NCI-H345 (cell line): ENCODE results near the gene HOXB9.
A peak's percentile ranks its signal among the peaks of the same experiment; 100 is the strongest.

Experiments used
- DNase-seq: peaks from one replicate; lab custom pipeline; 2025; lab: John Stamatoyannopoulos, UW

Gene HOXB9

GRCh38 chr17:48596000-48596734 is 30.0 kb downstream of the HOXB9 start:
- DNase-seq: no peak

- DNase-seq: no peak
Measured at GRCh38 chr17:48595278-48595999, 30.7 kb downstream of the HOXB9 start.

DNA sequence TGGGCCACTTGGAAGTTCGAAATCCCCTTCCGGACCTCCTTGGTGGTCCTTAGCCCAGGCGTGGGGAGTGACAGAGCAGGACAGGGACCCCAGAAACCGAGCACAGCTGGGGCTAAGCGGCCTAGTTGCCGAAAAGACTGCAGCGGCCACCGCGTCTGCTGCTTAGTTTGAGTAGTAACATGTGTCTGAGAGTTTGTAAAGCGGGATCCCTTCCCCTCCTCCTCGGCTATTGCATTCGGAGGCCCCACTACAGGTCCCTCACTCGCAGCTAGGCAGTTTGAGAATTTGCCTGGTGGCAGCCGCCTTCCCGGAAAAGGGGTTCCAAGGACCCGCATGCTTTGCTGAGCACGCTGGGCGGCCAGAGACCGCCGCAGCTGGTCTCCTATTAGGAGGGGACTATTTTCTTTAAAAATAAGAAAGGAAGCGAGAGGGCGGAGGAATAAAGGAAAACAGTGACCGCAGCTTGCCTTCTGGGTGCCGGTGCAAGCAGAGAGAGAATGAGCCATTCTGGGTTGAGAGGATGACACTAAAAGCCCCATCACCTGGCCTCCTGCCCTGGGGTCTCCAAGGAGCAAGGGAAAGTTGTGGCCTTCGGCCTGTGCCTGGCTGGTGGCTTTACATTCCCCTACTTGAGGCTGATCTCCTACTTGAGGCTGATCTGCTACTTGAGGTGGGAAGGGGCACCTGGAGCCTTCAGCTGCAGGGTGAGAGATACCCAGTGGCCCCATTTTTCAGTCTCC is 31.4 kb downstream of the HOXB9 start:
- DNase-seq: no peak

DNA sequence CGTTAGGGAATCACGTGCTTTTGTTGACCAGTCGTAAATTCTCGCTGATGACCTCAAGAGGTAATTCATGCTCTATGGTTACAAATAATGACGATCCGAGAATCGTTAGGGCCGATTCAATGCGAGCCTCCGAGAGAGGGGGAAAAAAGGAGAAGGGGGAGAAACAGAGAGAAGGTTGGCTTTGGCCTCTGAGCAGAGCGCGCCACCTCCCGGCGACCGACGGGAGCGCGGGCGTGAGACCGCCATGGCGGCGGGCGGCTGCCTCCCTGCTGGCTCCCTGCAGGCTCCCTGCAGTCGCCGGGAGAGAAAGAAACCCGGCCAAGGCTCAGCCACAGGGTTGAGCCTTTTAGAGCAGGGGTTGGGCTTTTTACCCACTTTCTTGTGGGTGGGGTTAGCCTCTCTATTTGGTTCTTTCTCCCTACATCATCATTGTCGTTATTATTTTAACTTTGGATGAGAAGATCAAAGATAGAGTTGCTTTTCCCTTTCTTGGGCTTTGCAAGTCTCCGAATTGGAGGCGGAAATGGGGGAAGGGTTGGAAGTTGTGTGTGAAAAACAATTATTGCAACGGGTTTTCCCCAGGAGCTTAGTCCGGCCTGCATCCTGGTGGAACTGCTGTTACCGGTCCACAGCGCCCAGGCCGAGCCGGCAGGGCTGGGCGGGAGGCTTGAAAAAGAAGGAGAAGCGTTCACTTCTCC is 32.2 kb downstream of the HOXB9 start:
- DNase-seq: peak; percentile 98

GRCh38 chr17:48593126-48593829 is 32.9 kb downstream of the HOXB9 start, which contains the start of gene HOXB5:
Gene HOXB5, minus strand, starts transcription at chr17:48593779. Its CDS starts 97 bp downstream, at chr17:48593682.
- peak; percentile 80 for DNase-seq

GRCh38 chr17:48592577-48592976 is 33.6 kb downstream of the HOXB9 start:
- peak; percentile 40 for DNase-seq

DNA sequence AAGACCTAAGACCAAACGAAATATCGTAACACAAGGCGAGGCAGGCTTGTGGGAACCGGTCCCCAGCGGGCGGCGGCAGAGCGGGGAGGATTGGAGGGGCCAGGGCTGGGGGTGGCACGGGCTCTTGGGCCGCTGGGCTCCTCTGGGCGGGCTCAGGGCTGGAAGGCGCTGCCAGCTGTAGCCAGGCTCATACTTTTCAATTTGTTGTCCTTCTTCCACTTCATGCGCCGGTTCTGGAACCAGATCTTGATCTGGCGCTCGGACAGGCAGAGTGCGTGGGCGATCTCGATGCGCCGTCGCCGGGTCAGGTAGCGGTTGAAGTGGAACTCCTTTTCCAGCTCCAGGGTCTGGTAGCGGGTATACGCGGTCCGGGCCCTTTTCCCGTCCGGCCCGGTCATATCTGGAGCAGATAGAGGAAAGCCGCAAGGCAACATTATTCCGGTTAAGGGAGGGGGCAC is 34.1 kb downstream of the HOXB9 start:
- peak; percentile 40 for DNase-seq

- DNase-seq: peak; percentile 37
Measured at GRCh38 chr17:48591255-48592056, 34.7 kb downstream of the HOXB9 start.

- DNase-seq: peak; percentile 42
Measured at GRCh38 chr17:48590607-48591161, 35.5 kb downstream of the HOXB9 start.

GRCh38 chr17:48589831-48590606 is 36.1 kb downstream of the HOXB9 start, which contains the start of gene HOXB3:
Gene HOXB3, minus strand, starts transcription at chr17:48590241. Its CDS starts 37,767 bp downstream, at chr17:48552474.
- peak; percentile 60 for DNase-seq

- peak; percentile 53 for DNase-seq
Measured at GRCh38 chr17:48589060-48589830, 36.9 kb downstream of the HOXB9 start.

DNA sequence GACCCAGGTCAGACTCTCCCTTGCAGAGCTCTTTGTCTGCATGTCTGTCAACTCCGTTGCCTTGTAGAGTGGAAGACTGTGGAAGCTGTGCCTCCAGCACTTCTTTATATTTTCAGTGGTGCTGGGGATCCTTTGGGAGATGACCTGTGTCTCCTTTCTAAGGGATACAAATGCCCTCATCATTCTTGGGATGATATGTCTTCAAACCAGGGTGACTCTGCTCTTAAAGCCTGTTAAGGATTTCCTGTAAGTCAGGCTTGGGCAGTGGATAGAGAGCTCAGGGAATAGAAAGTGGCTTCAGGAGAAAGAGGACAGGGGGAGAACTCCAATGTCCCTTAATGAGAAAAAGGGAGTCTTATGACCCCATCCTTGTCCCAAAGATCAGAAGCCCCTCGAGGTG is 37.6 kb downstream of the HOXB9 start:
- peak; percentile 53 for DNase-seq

DNA sequence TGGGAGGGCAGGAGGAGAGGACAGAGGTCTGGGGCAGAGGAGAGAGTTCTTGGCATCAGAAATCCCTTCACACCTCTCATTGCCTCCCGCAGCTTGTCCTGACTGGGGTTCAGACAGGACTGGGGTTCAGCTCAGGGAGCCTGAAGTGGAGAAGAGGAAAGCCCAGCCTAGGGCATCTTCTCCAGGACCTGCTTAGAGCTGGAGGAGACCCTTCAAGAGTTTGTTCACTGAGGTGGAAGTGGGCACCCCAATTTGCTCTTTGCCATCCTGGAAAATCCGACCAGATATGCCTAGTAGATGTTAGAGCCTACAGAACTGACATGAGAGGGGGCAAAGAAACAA is 38.1 kb downstream of the HOXB9 start:
- no peak for DNase-seq

GRCh38 chr17:48587276-48588073 is 38.7 kb downstream of the HOXB9 start:
- DNase-seq: peak; percentile 94

- DNase-seq: peak; percentile 50
Measured at GRCh38 chr17:48586355-48587258, 39.6 kb downstream of the HOXB9 start.

DNA sequence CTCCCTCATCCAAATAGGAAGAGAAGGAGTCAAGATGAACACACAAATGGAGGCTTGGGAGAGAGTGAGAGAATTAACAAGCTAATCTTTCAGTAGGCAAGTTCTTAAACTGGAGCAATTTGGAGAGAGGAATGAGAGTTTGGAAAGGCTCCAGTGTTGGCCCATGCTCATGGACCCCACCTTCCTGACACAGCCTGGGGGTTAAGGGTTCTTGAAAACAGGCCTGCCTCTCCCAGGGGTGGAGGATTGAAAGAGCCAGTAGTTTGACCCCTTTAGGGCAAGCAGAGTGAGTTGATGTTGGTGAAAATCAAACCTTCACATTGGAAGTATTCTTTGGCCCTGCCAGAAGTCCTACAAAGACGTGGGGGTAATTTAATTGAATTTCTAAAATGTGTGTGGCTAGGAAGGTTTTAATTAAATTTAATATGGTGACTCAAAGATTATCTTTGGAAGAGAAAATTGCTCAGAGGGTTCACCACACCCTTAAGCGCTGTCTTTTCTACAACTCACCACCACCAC is 41.9 kb downstream of the HOXB9 start:
- DNase-seq: no peak
